T47D (cell line): ENCODE measurements around the gene CNTN5.

Source experiments
- DNase-seq, 2 experiments: peaks; one replicate each; pipeline versions ENCODE4 v3.0.0 to v3.0.0-alpha.2; 2011 to 2012; ENCODE audit warnings: low read depth in 1 of 2, low spot score in 1 of 2
- JUND ChIP-seq: IDR thresholded peaks from 2 replicates; pipeline ENCODE4 v1.6.1; 2012; ENCODE audit warnings: low read depth
- in situ Hi-C: cut with HindIII; loops from 2 replicates; pipeline ENCODE4 v1.10.0; 2016; ENCODE audit warnings: low sequenced_read_pairs, low pct_unique_long_range_greater_than_20kb

CNTN5 gene

DNA sequence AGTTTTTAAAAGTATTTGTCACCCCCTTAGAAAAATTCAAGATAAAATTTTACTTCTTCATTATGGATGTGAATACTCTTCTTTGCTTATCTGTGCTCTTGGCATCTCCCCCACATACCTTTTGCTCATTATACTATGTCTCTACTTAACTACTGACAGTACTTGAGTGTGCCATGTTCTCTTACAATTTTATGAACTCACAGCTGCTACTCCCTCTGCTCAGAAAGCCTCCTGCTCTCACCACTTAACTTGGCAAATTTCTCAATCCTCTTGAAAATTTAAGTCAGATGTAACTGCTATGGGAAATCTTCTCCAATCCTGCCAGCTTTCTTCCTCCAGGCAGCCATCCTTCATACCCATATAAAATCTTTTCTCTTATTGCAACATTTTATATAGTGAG, 163.4 kb downstream of the CNTN5 start:
- TF ChIP-seq JUND = no peak
- in situ Hi-C loops = no loop called here
- DNase-seq = no peak

DNA sequence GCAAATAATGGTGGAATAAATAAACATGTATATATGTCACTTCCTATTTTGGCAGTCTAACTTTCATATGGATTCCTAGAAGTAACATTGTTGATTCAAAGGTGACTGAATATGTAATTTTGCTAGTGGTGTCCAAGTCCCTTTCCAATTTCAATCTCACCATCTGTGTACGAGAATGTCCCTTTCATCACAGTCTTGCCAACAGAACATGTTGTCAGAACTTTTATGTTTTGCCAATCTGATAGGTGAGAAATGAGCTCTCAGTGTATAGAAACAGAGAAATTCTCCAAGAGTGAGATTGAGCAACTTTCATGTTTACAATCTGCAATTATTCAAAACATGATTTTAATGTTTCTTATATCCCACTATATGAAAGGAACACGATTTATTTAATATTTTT, 167.5 kb downstream of the CNTN5 start:
- in situ Hi-C loops = no loop called here
- DNase-seq = no peak
- TF ChIP-seq JUND = no peak

GRCh38 chr11:99192716-99193115, 172.0 kb downstream of the CNTN5 start:
- TF ChIP-seq JUND = no peak
- DNase-seq = no peak
- in situ Hi-C loops = no loop called here

DNA sequence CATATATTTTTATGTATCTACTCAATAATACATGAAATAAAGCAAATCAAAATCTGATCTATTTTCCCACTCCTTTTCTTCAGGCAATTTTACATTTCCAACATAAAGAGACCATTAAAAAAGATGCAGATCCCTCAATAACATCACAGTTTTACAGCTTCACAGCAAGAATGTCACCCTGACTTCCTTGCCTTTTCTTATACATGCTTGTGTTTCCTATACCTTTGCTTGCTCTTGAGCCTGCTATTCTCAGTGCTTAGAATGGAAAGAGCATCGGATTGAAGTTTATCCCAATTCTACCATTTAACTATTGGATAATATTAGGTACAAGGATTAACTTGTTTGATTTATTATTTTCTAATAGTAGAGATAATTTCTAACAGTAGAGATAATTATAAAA, 176.7 kb downstream of the CNTN5 start:
- DNase-seq = no peak

GRCh38 chr11:99198215-99198614, 177.5 kb downstream of the CNTN5 start:
- TF ChIP-seq JUND = no peak
- DNase-seq = no peak
- in situ Hi-C loops = no loop called here

More for the DNA sequence above, 176.7 kb downstream of the CNTN5 start:
- in situ Hi-C loops = no loop called here
- TF ChIP-seq JUND = no peak

GRCh38 chr11:99199341-99199740, 178.6 kb downstream of the CNTN5 start:
- no peak for DNase-seq
- TF ChIP-seq JUND = no peak
- in situ Hi-C loops = no loop called here

DNA sequence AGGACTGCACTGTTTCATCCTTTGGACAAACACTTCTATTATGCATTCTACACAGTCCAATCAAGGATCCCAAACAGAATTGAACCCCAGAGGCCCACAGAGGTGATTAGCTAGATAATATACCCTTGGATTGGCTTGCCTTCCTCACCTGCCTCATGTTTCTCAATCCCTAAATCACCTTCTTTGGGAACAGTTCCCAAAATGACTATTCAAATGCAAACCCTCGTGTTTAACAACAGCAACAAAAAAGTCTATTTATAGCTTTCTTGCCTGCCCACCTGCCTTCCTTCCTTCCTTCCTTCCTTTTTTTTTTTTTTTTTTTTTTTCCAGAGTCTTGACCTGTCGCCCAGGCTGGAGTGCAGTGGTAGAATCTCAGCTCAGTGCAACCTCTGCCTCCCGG, 180.0 kb downstream of the CNTN5 start:
- TF ChIP-seq JUND = no peak
- in situ Hi-C loops = no loop called here
- DNase-seq = no peak

DNA sequence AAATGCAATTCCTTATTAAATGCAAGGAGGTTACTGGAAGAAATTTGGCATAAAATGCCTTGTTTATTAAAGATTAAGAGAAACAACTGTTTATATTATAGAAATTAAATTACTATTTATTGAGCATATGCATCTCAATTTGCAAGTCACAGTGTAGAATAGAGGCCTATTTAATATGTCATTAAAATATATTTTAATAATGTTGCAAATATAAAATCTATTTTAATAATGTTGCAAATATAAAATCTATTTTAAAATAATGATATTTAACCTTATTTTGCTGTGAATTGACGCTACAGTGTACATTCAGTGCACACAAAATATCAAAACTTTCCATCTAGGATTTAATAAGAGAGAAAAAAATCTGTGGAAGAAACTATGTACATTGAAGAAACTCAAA, 188.1 kb downstream of the CNTN5 start:
- DNase-seq = no peak
- TF ChIP-seq JUND = no peak
- in situ Hi-C loops = no loop called here

GRCh38 chr11:99229544-99229943, 208.8 kb downstream of the CNTN5 start:
- DNase-seq = no peak
- in situ Hi-C loops = no loop called here
- no peak for TF ChIP-seq JUND

DNA sequence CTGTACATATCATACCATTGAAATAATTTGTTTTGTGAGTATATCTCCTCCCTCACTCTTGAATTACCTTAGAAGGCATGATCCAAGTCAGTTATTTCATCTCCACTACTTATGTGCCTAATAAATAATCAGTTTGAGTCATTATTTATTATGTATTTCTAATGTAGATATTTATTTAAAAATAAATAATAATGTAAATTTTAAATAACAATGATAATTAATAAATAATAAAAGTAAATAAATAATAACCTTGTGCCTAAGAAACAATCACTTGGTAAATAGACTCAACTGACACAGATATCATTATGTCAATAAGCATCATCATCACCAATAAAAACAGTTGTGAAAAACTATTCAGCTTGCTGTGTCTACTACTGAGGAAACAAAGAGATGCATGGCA, 213.8 kb downstream of the CNTN5 start:
- TF ChIP-seq JUND = no peak
- no peak for DNase-seq
- in situ Hi-C loops = no loop called here

- DNase-seq = no peak
- in situ Hi-C loops = no loop called here
- TF ChIP-seq JUND = no peak
Measured at GRCh38 chr11:99238401-99238800, 217.7 kb downstream of the CNTN5 start.

- no peak for TF ChIP-seq JUND
- in situ Hi-C loops = no loop called here
- DNase-seq = no peak
Measured at GRCh38 chr11:99240192-99241030, 219.7 kb downstream of the CNTN5 start.

- TF ChIP-seq JUND = no peak
- no peak for DNase-seq
- in situ Hi-C loops = no loop called here
Measured at GRCh38 chr11:99241066-99241465, 220.3 kb downstream of the CNTN5 start.

DNA sequence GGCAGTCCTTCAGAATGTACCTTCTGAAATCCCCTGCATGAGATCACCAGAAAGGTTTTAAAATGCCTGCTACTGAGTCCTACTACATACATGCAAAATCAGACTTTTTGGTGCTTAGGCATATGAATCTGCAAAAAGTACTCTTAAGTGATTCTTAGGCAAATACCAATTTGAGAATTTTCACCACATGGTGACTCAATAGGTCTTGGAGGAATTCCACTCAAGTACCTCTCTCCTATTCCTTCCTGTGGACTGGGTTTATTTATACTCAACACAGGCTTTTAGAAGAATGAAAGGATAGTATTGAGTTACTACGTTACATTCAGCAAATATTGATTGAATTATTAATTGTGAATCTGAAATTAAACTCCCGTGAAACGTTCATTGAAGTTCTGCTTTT, 223.9 kb downstream of the CNTN5 start:
- TF ChIP-seq JUND = no peak
- in situ Hi-C loops = no loop called here
- no peak for DNase-seq
